DND-41 (cell line): Measurements from ENCODE around the gene RBMS2.

ENCODE experiments used
- CTCF ChIP-seq: IDR thresholded peaks from 2 replicates; pipeline ENCODE4 v1.5.1; 2012; ENCODE audit warnings: borderline replicate concordance, low read length, moderate library complexity, mild to moderate bottlenecking; ENCODE audit not compliant: poor library complexity, severe bottlenecking; ENCODE audit errors: extremely low read depth
- EZH2 ChIP-seq: IDR thresholded peaks from 3 replicates; pipeline ENCODE4 v1.6.1; 2012; ENCODE audit warnings: borderline replicate concordance, low read depth, mild to moderate bottlenecking, moderate library complexity, low read length, inconsistent platforms; ENCODE audit not compliant: severe bottlenecking

GRCh38 chr12:56599797-56600196 lies 78.2 kb downstream of the RBMS2 start:
- no peak for TF ChIP-seq EZH2
- no peak for TF ChIP-seq CTCF
